Vagina (tissue), 2 donors: Measurements from ENCODE around the gene SOWAHA.

Experiments used
- POLR2A ChIP-seq, 2 donors: fragments of 450-650 bp; IDR thresholded peaks; one replicate each; pipeline ENCODE4 v1.6.1; 2017; ENCODE audit warnings: antibody characterized with exemption in 2 of 2, mild to moderate bottlenecking in 2 of 2, moderate library complexity in 2 of 2
- POLR2AphosphoS5 ChIP-seq, 2 donors: sonication (generic); formaldehyde crosslinking; IDR thresholded peaks; one replicate each; pipeline ENCODE4 v1.9.0; 2017; ENCODE audit warnings: antibody characterized with exemption in 2 of 2, mild to moderate bottlenecking in 2 of 2, low read depth in 1 of 2; ENCODE audit not compliant: insufficient read depth in 1 of 2
- TF ChIP-seq, protein P1 (sequence below), 3 experiments: fragments of 450-650 bp in 2 of 3; fragments of 200-600 bp in 1 of 3; sonication (generic) in 1 of 3; IDR thresholded peaks; one replicate each; pipeline ENCODE4 v1.5.1; 2017 to 2019; ENCODE audit warnings: antibody characterized with exemption in 3 of 3, mild to moderate bottlenecking in 2 of 3, moderate library complexity in 2 of 3

DNA sequence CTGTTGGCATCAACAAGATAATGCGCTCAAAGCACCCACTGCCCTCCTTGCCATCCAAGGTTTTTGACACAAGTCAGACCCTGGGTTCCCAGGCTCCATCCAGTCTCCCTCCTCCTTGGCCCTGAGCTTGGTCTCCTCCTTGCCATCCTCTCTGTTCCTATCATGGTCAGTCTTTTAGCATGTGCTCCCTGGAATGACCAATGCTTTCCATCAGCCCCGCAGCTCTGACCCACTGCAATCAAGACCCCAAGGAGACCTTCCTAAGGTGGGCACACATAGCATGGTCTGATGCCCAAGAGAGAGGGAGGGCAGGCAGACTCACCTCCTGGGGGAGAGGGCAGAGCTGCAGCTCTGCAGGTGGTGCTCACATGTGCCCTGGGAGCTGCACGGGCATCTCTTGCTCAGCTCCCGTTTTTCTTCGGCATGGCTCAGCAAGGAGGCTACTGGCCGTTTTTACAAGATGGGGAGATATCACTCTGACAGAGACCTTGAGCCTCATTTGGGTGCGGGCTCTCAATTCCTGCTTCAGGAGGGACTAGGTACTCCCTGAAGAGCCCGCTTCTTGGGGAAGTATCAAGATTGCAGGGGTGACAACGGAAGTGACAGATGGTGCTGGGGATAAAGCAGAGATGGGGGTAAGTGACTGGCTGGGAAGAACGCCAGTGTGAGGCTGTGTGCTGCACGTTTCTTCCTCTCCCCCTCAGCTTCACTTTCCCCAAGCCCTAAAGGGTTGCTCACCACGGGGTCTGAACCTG is 39.3 kb upstream of the SOWAHA start:
- TF ChIP-seq, protein P1, sequence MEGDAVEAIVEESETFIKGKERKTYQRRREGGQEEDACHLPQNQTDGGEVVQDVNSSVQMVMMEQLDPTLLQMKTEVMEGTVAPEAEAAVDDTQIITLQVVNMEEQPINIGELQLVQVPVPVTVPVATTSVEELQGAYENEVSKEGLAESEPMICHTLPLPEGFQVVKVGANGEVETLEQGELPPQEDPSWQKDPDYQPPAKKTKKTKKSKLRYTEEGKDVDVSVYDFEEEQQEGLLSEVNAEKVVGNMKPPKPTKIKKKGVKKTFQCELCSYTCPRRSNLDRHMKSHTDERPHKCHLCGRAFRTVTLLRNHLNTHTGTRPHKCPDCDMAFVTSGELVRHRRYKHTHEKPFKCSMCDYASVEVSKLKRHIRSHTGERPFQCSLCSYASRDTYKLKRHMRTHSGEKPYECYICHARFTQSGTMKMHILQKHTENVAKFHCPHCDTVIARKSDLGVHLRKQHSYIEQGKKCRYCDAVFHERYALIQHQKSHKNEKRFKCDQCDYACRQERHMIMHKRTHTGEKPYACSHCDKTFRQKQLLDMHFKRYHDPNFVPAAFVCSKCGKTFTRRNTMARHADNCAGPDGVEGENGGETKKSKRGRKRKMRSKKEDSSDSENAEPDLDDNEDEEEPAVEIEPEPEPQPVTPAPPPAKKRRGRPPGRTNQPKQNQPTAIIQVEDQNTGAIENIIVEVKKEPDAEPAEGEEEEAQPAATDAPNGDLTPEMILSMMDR (IDR thresholded peaks at IDR 0.05) = no peak
- TF ChIP-seq POLR2A (IDR thresholded peaks at IDR 0.05) (no peak), POLR2AphosphoS5 (IDR thresholded peaks at IDR 0.05; ENCODE audit: insufficient read depth in 1 of 2, low read depth in 1 of 2) (no peak)
